HG03066 (cell line): Measurements from ENCODE around the gene PIAS4.
"Not testable (repeated sequence)": the region's sequence is repeated elsewhere in the genome, so short reads cannot be mapped to it uniquely, and the experiment has no call there.

Experiments
- ATAC-seq: cut with Tn5 transposase; IDR thresholded peaks from one replicate; pipeline ENCODE4 v1.9.1; 2021; ENCODE audit warnings: low read depth; ENCODE audit not compliant: unreplicated experiment

PIAS4 gene

DNA sequence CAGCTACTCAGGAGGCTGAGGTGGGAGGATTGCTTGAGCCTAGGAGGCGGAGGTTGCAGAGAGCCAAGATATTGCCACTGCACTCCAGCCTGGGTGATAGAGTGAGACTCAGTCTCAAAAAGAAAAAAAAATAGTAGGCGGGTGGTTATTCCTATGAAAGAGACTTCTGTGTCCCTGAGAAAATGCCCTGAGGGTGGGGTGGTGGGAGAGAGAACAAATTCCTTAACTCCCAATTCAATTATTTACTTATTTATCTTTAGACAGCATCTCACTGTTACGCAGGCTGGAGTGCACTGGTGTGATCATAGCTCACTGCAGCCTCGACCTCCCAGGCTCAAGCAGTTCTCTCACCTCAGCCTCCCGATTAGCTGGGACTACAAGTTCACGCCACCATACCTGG lies 11.9 kb upstream of the PIAS4 start:
- no peak for ATAC-seq

GRCh38 chr19:3998667-3999412 lies 8.7 kb upstream of the PIAS4 start:
- not testable (repeated sequence) for ATAC-seq

- ATAC-seq: not testable (repeated sequence)
Observed at GRCh38 chr19:4000798-4001197, 6.7 kb upstream of the PIAS4 start.

GRCh38 chr19:4005436-4005835 lies 2.1 kb upstream of the PIAS4 start:
- ATAC-seq: not testable (repeated sequence)

- ATAC-seq: no peak
Observed at GRCh38 chr19:4007836-4008539, 452 bp downstream of the PIAS4 start.

- no peak for ATAC-seq
Observed at GRCh38 chr19:4009990-4010807, 2.7 kb downstream of the PIAS4 start.

DNA sequence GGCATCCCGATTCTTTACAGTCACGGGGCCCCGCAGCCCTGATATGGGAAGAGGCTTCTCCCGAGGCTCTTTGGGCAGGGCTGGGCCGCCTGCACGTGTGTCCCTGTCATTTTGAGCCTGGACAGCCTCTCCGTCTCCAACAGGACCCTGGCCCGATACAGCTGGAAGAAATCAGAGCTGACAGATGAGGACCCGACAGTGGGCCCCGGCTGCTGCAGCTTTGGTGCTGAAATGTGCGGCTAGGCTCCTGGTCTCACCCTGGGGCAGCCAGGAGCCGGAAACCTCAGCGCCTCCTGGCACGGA lies 3.2 kb downstream of the PIAS4 start:
- ATAC-seq: no peak

DNA sequence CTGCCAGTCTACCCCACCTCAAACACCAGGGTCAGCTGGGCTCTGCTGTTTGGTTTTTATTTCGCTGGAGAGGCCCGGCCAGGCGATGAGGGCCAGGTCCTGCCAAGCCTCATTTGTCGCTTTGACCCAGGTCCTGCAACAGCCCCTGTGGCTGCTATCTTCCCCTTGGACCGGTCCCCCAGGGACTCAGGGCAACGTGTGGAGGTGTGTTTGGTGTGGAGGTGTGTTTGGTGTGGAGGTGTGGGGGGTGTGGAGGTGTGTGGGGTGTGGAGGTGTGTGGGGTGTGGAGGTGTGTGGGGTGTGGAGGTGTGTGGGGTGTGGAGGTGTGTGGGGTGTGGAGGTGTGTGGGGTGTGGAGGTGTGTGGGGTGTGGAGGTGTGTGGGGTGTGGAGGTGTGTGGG lies 3.9 kb downstream of the PIAS4 start:
- ATAC-seq: not testable (repeated sequence)

DNA sequence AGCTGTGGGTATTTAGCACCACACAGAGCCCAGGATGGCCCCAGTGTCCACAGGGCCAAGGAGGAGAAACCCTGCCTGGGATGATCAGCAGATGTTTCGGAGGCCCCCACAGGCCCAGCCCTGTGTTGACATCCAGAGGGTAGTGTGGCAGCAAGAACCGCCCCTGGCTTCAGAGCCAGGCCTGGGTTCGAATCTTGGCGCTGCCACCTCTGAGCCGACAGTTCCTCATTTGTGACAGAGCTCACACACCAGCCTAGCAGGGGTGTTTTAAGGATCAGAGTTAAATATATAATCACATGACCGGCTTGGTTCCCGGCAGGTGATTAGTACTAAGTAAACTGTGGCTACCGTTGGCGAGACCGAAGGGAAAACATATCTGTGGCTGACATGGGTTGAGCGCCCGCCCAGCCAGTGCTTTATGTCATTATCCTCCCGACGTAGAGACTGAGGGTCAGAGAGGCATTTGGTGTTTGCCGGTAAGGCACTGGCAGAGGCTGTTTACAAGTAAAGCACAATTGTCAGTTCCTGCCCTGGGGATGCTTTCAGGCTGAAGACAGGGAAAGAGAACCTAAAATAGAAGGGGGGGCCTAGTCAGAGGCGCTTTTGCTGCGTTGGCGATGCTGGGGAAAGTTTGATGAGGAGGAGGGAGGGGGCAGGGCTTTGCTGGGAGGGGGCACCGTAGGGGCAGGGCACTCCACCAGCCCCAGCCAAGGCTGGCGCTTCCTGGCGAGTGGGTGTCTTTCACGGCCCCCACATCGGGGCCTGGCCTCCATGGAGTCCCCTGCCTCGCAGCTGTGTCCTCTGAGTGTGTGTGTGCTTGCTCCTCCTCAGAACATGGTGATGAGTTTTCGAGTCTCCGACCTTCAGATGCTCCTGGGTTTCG lies 4.8 kb downstream of the PIAS4 start:
- ATAC-seq: no peak

DNA sequence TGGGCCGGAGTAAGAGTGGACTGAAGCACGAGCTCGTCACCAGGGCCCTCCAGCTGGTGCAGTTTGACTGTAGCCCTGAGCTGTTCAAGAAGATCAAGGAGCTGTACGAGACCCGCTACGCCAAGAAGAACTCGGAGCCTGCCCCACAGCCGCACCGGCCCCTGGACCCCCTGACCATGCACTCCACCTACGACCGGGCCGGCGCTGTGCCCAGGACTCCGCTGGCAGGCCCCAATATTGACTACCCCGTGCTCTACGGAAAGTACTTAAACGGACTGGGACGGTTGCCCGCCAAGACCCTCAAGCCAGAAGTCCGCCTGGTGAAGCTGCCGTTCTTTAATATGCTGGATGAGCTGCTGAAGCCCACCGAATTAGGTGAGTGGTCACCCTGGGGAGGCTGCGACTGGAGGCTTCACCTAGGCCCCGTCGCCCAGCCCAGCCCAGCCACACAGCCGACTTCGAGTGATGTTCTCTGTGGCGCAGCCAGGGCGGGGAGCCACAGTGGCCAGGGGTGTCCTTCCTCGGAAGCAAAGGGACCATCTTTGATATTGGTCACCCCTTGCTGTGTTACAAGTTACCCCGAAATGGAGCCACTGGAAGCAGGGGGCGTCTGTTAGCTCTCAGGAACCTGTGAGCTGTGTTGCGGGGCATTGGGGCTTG lies 5.6 kb downstream of the PIAS4 start:
- ATAC-seq: no peak

DNA sequence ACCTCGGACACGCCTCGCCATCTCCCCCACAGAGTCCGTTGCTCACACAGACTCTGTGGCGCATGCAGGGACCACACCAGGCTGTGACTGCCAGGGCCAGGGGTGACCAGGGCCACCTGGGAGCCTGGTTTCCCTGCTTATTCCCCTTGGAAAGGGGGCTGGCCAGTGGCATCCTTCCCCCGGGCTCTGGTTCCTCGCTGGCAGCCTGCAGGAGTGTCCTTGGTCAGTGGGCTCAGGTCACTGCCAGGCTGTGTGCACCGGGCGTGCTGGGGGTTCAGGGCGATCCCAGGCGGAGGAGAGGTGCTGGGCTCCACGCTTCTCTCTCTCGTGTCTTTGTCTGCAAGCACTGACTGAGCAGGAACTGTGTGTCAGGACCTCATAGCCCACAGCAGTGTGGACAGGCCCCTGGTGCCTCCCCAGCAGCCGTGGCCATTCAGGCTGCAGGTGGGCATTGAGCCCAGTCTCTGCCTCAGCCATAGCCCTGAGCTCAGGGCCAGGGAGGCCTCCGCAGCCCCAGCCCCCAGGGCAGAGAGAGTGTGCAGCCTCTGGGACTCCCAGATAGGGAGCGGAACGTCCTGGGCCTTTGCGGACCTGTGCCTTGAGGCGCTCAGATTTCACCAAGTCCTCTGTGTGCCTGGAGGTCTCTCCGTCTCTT lies 6.5 kb downstream of the PIAS4 start:
- no peak for ATAC-seq

- no peak for ATAC-seq
Observed at GRCh38 chr19:4014541-4015491, 7.3 kb downstream of the PIAS4 start.

GRCh38 chr19:4015705-4016402 lies 8.3 kb downstream of the PIAS4 start:
- no peak for ATAC-seq

DNA sequence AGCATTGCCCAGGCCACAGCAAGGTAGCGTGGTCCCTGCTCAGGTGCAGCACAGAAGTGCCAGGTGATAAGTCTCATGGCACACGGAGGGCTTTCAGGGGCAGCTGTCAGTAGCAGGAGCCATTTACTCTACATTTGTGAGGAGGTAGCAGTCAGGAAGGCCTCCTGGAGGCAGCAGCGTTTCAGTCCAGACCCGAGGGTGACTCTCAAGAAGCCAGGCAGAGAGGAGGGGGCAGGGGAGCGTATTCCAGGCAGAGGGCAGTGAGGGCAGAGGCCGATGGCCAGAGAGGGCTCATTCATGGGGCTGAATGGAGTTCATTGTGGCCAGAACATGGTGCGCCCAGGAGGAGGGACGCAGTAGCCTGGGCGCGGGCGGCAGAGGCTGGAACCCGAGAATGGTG lies 8.9 kb downstream of the PIAS4 start:
- no peak for ATAC-seq

- no peak for ATAC-seq
Observed at GRCh38 chr19:4016903-4017638, 9.5 kb downstream of the PIAS4 start.

DNA sequence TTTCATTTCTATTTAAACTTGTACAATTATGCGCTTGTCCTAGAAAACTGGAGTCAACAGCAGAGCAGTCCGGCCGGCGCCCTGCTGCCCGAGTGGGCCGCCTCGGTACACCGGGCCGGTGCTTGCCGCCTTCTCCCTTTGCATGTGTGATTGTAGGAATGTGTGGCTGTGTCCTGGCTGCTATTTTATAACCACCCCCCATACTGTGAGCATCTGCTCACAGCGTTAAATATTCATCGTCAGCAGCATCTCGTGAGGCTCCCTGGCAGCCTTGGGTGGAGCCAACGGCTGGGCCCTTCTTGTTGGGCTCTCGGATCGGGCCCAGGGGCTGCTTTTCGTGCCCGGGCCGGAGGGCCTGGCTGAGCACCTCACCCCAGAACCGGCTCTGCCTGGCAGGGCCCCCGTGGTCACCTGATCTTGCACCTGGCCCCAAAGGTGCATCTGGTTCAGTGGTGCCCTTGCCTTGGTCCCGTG lies 10.6 kb downstream of the PIAS4 start:
- ATAC-seq: no peak
